Measurements from ENCODE around the gene MN1.

MN1 gene

GRCh38 chr22:27846910-27847309, 45.4 kb upstream of the MN1 start:
- Histone ChIP-seq H3K9me3 (ENCODE audit: insufficient read depth, low read length) (no peaks in the 10 kb centered on the region), H3K36me3 (ENCODE audit: low read length) (peaks cover 10% of the 10 kb centered on the region; the same call in 1 of the 2 replicates), H3K9me2 (replicated peaks; ENCODE audit: insufficient read depth, low read length) (no peaks in the 10 kb centered on the region), H4K20me1 (ENCODE audit: low read depth, low read length) (no peaks in the 10 kb centered on the region), H3K27ac (ENCODE audit: low read depth, low read length) (no peak overlapping the region), H2AFZ (ENCODE audit: low read depth, low read length, severe bottlenecking) (no peak overlapping the region), H3K27me3 (ENCODE audit: low read length) (no peaks in the 10 kb centered on the region), H3K79me2 (ENCODE audit: insufficient read depth, low read length) (no peaks in the 10 kb centered on the region), H3K4me2 (ENCODE audit: low read depth, low read length, poor library complexity, severe bottlenecking) (no peak overlapping the region), H3K4me3 (ENCODE audit: insufficient read depth, low read length, poor library complexity, severe bottlenecking) (no peak overlapping the region), H3F3A (ENCODE audit: insufficient read depth) (no peaks in the 10 kb centered on the region), H3K9ac (ENCODE audit: low read length) (no peak overlapping the region)
- no peak for TF ChIP-seq CTCF (IDR thresholded peaks at IDR 0.05; ENCODE audit: insufficient read depth, low read length, poor library complexity, severe bottlenecking)
- no peak for TF ChIP-seq EZH2phosphoT487 (conservative IDR thresholded peaks at IDR 0.05; ENCODE audit: low read length)

GRCh38 chr22:27846248-27846757, 44.7 kb upstream of the MN1 start:
- H3K9ac ChIP-seq (ENCODE audit: low read length) = no peak overlapping the region
- no peaks in the 10 kb centered on the region for H3K9me2 ChIP-seq (replicated peaks; ENCODE audit: insufficient read depth, low read length)
- H3K36me3 ChIP-seq (ENCODE audit: low read length) = peaks cover 6% of the 10 kb centered on the region; the same call in 1 of the 2 replicates
- H3K9me3 ChIP-seq (ENCODE audit: insufficient read depth, low read length) = no peaks in the 10 kb centered on the region
- TF ChIP-seq CTCF (IDR thresholded peaks at IDR 0.05; ENCODE audit: insufficient read depth, low read length, poor library complexity, severe bottlenecking) (no peak), EZH2phosphoT487 (conservative IDR thresholded peaks at IDR 0.05; ENCODE audit: low read length) (no peak)
- H3K27me3 ChIP-seq (ENCODE audit: low read length) = no peaks in the 10 kb centered on the region
- H4K20me1 ChIP-seq (ENCODE audit: low read depth, low read length) = no peaks in the 10 kb centered on the region
- no peaks in the 10 kb centered on the region for H3K79me2 ChIP-seq (ENCODE audit: insufficient read depth, low read length)
- H3F3A ChIP-seq (ENCODE audit: insufficient read depth) = no peaks in the 10 kb centered on the region
- no peak overlapping the region for H3K4me3 ChIP-seq (ENCODE audit: insufficient read depth, low read length, poor library complexity, severe bottlenecking)
- no peak overlapping the region for H2AFZ ChIP-seq (ENCODE audit: low read depth, low read length, severe bottlenecking)
- H3K27ac ChIP-seq (ENCODE audit: low read depth, low read length) = no peak overlapping the region
- H3K4me2 ChIP-seq (ENCODE audit: low read depth, low read length, poor library complexity, severe bottlenecking) = no peak overlapping the region

GRCh38 chr22:27845644-27846043, 44.1 kb upstream of the MN1 start:
- no peaks in the 10 kb centered on the region for H3F3A ChIP-seq (ENCODE audit: insufficient read depth)
- H3K36me3 ChIP-seq (ENCODE audit: low read length) = no peaks in the 10 kb centered on the region

More at GRCh38 chr22:27845644-27846043, 44.1 kb upstream of the MN1 start:
- no peaks in the 10 kb centered on the region for H3K9me2 ChIP-seq (replicated peaks; ENCODE audit: insufficient read depth, low read length)
- no peaks in the 10 kb centered on the region for H3K27me3 ChIP-seq (ENCODE audit: low read length)
- no peak overlapping the region for H2AFZ ChIP-seq (ENCODE audit: low read depth, low read length, severe bottlenecking)
- H3K4me3 ChIP-seq (ENCODE audit: insufficient read depth, low read length, poor library complexity, severe bottlenecking) = no peak overlapping the region
- H3K79me2 ChIP-seq (ENCODE audit: insufficient read depth, low read length) = no peaks in the 10 kb centered on the region
- H3K9me3 ChIP-seq (ENCODE audit: insufficient read depth, low read length) = no peaks in the 10 kb centered on the region
- no peak overlapping the region for H3K27ac ChIP-seq (ENCODE audit: low read depth, low read length)
- TF ChIP-seq CTCF (IDR thresholded peaks at IDR 0.05; ENCODE audit: insufficient read depth, low read length, poor library complexity, severe bottlenecking) (no peak), EZH2phosphoT487 (conservative IDR thresholded peaks at IDR 0.05; ENCODE audit: low read length) (no peak)
- H3K4me2 ChIP-seq (ENCODE audit: low read depth, low read length, poor library complexity, severe bottlenecking) = no peak overlapping the region
- H4K20me1 ChIP-seq (ENCODE audit: low read depth, low read length) = no peaks in the 10 kb centered on the region
- no peak overlapping the region for H3K9ac ChIP-seq (ENCODE audit: low read length)

All from SU-DHL-6 (cell line).